HG03575 (cell line): Measurements from ENCODE around the gene FHIT.

Experiments used
- ATAC-seq: cut with Tn5 transposase; IDR thresholded peaks from one replicate; pipeline ENCODE4 v1.9.1; 2021; ENCODE audit not compliant: unreplicated experiment, insufficient number of reproducible peaks, low FRiP score; ENCODE audit errors: extremely low read depth

FHIT gene

DNA sequence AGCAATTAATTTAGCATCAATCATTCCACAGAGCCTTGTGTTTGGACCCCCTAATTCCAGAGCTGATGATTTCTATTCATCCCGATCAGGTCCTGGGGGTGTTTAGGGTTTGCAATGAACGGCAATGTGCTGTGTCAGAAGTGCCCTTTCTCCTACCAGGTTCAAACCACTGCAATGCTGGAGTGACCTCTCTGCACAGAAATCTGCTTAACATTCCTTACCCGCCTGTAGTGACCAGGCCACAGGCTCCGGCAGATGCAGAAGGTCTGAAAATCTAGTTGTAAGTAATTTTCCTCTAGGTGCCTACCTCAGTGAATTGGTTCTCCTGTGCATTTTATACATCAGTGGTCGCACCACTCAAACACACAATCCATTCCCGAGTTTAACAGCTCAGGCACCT is 1476.1 kb downstream of the FHIT start:
- ATAC-seq, result no peak

DNA sequence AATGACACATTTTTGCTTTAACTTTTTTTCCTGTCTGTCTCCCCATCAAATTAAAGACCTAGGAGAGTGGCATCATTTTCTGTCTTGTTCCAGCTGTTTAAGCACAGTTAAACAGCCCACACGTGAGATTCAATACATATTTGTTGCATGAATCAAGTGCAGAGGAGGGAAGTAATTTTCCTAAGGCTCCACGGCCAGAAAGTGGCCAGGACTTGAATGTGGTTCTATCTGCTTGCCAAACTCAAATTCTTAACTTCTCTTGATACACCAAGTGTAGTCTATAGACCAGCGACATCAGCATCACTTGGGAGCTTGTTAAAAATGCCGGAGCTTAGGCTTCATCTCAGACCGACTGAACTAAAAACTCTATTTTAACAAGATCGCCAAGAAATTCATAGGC is 1476.6 kb downstream of the FHIT start:
- ATAC-seq, result no peak

DNA sequence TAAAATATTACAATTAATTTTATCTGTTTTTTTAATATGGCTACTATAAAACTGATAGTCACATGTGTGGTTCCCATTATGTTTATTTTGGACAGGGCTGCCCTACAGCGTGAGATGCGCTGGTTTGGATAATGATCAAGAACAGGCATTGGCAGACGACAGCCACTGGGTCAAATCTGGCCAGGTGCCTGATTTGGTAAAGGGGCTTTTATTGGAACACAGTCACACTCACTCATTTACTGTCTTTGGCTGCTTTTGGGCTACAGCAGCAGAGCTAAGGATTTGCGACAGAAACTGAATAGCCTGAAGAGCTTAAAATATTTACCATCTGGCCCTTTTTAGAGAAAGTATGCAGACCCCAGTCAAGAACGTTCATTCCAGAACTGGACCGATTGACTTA is 1477.3 kb downstream of the FHIT start:
- ATAC-seq, result no peak

DNA sequence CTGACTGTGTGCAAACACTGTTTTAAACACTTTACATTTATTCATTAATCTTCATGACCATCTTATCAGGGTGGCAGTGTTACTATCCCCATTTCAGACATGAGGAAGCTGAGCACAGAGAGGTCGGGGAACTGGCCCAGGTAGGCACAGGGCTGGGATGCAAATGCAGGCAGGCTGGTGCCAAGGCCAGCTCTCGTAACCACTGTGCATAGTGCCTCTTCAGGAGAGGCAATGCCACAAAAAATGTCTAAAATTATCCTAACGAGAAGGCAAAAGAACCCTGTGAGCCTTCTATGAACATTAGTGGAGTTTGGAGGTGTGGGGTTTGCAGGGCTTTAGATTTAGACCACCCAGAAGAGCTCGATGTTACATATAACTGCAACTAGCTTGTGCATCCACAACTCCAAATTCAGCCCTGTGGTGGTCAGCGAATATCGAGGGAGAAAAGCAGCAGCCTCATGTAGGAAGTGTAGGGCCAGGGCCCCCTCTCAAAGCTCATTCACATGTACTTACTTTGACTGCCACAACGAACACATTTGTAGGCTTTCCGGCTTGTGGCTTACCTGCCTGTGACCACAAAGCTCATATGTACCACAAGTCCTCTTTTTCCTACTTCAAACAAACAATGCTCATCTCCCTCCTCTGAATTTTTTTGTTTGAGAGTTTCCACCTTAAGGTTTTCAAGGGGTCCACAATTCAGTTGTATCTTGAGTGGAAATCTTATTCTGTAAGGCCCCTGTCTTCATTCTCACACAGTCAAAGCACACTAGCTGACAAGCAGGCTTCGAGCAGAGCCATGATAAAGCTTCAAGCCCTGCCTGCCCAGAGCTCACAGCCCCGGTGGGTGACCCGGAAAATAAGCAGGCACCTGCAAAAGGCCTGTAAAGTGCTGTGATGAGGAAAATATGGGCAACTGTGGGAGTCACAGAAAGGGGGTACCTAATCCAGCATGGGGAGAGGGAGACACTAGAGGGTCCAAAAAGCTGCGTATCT is 1478.5 kb downstream of the FHIT start:
- no peak for ATAC-seq

DNA sequence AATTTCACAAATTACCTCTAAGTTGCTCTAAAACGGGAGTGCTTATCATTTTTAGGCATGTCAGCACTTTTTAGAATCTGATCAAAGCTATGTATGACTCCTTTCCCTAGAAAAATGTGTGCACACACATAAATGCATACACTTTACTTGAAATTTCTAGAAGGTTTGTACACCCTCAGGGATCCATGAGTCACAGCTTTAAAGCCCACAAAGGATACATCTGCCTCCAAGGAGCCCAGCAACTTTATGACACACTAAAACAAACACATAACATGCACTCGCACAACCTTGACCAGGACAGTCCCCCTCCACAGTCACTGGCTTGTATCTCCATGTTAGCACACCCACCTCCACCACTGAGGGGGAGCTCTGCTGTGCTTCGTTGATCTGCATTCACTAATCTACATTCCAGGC is 1479.5 kb downstream of the FHIT start:
- no peak for ATAC-seq

DNA sequence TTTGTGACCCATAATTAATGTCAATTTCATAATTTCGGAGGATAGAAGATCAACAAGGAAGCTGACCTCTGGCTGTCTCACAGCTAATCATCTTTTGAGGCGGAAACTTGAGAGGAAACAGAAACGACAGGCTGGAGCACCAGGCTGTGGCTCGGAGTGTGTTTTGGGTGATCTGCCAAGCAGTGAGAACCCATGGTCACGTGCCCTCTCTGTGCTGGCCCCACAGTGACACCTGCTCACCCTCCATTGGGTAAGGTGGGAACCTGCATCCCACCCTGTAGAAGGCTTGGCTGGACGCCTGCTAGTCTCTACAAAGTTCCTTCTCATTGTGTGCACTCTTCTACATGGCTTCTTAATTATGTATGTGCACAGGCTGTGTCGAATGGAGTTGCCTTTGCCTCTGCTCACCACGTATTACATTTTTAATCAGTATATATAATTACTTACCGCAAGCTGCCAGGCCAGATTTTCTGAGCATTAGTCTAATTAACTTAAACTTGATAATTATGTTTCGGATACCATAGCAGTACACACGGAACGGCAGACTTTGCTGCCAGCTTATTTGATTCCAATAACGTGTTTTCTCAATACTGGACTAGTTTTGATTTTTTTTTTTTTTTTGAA is 1482.0 kb downstream of the FHIT start:
- no peak for ATAC-seq

DNA sequence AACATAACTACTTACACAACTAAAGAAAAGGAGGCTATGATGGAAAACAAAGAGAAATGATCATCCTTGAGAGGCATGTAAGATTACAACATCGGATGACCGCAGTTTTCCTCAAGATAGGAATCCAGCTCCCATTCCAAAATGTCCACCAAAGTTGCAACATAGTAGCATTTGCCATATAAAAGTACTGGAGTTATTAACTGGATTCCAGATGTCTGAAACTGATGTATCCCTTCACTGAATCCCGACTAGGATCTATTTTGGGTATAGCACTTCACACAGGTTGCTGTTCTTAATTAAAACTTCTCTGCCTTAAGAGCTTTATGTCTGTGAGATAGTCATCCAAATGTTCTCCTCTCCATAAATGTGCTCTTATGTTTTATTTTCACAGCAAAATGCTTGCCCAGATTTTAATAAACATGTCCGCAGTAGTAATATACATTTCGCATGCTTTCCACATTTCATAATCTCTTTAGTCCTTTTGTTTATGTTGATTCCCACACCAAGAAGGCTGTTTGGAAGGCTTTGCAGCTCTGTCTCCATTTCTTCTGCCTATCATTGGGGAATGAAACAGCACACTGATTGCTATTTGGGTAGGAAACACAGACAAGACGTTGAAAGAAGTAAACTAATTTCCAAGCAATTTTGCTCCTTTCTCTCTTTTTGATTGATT is 1484.9 kb downstream of the FHIT start:
- no peak for ATAC-seq

DNA sequence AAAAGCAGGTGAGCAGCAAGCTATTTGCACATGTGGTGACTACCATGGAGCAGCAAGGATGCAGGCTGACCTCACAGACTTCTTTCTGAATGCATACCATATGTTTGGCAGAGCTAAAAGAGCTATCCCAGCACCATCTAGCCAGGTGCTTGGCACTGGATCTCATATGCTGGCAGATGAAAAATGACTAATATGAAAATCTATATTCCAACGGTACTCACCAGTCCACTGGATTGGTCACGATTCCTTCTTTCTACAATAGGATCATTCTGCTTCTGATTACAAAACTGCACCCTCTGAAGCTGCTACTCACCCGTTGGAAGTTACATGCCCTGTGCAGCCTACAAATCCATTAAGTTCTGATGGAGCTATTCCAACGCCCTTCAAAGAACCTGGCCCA is 1487.1 kb downstream of the FHIT start:
- no peak for ATAC-seq

DNA sequence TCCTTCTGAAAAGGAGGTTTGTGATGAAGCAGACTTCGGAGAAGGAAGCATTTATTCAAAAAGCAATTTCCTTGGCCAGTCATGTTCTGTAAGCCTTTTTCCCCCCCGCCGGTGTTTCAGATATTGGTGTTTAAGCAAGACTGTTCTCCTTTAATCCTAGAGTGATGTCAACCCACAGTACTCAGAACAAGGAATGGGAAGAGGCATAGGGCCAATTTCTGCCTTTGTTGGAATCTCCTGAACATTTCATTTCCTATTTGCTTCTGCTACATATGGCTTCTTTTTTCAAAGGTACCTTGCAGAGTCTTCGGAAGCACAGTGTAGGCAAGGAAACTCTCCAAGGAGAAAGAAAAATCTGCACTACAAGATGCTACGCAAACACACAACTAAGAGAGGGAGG is 1488.3 kb downstream of the FHIT start:
- ATAC-seq, result no peak

DNA sequence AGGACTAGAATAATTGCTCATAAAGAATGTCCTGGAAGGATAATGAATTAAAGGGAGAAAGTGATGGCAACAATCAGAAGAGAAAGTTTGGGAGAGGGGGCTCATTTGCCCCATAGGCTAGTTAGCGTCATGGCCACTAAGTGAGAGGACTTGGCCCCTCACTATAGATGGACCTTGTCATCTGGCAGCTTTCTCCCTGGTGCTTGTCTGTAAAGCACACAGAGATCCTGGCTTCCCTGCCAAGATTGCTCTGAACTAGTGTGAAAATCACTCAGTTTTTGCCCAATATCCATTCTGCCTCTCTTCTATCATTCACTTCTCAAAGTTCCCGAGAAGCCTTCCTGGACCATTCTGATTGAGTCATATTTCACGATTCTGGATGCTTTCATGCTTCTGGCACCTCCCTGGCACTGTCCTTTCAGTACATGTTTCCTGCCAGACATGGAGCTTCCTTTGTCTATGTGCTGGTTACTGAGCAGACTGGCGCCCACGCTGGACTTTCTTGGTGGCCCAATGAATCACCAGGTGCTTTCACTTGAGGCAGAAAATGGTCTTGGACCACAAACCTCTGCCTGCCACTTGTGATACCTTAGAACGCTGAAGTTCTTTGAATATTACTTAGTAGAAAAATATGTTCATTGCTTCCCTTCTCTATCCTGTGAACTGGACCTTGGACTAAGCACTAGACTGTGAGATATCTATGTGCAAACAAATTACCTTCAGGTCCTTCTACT is 1491.8 kb downstream of the FHIT start:
- ATAC-seq, result no peak

DNA sequence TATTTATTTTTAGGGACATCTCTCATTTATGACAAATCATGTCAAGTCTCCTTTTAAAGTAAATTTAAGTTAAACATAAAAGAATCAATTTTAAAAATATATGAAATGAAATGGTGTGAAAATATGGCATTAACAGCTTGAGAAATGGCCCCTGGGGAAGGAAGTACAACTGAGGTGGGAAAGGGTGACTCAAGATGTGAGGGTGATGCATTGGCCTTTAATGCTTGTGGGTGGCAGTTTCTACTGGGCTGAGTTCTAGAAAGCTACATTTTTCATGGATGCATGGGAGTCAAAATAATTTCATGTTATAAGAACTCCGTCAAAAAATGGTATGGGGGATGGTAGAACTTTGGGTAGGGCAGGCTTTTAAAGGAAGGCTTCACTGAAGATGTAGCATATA is 1492.6 kb downstream of the FHIT start:
- ATAC-seq, result no peak

DNA sequence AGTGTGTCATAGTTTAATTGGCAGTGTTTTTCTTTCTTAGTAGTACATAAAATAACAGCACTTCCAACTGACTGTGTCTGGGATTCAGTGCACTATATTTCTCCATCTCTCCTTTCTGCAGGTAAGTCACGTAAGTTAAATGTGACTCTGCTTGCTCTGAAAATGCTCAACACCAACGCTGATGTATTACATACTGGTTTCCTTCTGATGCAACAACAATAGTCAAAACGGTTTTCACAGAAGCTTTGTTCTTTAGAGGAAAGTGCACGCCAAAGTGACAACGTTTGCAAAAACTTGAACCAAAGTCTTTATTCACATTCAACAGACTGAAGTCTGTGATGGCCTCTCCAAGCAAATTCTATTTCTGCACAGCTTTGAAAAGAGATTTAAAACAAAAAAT is 1494.3 kb downstream of the FHIT start:
- ATAC-seq, result no peak

DNA sequence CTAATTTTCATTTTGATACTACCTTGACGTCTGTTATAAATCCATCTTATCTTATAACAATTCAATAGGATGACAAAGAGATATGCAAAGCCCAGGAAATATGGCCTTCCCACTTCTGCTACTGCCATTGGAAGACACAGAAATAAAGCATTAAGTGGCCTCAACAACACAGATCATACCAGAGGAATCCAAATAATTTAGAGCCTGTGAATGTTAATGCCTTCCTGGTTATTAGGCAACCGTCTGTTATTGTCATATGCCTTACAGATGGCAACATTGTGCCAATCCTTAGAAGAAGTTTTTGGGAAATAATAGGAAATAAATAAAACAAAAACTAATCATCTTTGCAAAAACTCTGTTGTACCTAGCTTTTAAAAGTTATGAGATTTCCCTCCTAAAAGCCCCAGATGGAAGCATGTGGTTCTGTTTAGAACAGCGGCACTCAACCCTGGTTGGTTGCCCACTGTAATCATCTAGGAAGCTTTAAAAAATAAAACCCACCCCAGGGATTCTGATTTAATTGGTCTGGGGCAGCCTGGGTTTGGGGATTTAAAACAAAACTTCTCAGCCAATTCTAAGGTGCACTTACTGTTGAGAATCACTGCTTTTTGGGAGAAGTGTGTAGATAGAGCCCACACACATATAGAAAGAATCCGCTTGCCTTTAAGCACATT is 1496.7 kb downstream of the FHIT start:
- no peak for ATAC-seq

DNA sequence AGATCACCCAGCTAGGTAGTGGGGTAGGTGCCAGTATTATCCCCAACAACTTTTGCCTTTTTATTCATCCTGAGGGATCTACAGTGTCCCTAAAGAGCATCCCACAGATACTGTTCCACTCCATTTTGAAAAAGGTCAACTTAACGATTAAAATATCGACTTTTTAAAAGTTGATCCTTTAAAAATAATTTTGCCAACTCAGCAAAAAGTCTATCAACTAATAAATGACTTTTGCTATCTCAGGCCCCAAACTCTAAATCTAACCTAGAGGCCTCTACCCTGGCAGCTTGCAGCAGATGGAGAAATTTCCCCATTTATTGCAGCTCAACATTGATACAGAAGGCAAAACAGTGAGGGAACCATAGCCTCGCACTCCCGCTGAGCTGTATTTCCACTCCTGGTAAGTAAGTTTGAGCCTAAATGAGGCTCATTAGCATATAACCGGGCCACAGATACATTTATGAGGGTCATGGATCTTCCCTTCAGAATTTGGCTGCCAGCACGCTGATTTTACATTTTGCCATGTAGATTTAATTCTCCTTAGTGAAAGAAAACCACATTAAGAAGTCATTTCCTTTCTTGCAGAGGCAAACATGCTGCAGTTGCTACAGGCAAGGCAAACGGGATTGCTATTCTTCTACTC is 1497.3 kb downstream of the FHIT start:
- ATAC-seq, result no peak

DNA sequence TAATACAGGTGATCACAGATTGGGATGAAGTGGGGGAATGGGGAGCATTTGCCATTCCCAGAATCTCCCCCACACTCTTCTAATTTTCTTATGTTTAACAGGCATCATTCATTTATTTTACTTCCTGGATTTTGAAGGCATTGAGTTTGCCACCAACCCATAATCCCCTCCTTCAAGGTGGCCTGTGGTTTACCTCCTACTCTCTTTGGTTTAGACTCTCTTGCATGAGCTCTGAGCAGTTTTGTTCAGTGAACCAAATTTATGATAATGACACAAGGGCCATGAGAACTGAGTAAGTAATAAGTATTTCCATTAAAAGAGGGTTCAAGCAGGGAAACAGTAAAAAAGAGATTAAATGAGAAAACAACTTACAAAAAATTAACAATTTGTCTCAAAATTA is 1498.3 kb downstream of the FHIT start:
- no peak for ATAC-seq

DNA sequence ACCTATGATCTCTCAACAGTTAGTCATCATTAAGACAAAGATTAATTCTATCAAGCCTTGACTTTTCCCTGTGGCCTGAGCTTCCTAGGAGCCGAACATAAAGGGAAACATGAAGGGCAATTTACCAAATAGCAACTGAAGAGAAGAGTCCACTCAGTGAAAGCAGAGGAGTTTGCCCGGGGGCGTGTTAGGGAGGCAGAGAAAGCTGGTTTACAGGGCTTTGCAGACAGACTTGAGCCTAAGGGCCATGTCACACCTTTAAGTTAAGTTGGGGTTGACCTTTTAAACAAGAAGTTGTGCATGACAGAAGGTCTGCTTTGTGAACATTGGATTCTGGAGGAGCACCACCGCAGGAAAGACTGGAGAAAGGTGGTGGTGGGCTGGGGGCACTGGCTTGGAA is 1499.6 kb downstream of the FHIT start:
- ATAC-seq, result no peak

DNA sequence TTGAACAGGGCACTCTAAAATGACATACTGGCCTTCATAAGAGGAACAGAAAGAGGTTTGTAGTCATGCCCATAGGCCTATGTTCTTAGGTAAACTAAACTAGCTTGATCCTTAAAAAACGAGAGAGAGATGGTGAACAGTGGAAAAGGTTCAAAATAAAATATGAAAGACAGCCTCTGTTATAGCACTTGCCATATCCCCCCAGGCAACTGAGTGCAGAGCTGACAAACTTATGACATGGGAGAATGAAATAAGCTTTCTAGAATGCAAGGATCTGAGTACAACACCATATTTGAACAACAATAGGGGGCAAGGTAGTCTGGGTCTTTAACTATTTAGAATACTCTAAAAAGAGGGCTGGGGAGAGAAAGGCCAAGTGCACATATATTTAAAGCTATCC is 1500.9 kb downstream of the FHIT start:
- ATAC-seq, result no peak

DNA sequence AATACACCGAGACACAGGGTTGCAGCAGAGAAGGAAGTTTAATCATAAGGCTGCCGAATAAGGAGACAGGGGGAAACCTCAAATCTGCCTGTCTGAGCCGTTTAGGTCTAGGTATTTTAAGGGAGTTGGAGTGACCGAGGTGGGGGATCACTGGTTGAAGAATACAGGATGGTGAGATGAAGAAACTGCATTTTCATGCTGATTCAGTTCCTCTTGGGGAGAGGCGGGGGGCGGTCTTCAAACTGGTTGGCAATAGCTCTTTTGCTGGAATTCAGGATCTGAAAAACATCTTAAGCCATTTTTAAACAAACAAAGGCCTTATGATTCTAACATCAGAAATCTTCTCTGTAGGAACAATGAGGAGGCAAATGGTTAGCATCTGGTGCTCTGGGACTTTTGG is 1502.0 kb downstream of the FHIT start:
- no peak for ATAC-seq
